HCT116 (cell line): Measurements from ENCODE around the gene SUPT4H1. TPM values are rescaled to one million over a fixed set of nuclear protein-coding genes. Genes with fewer than 3 reads are reported as not detected.

Experiments used
- ATAC-seq: fragments of 200-7000 bp; cut with Tn5 transposase; 2 replicates; pipeline ENCODE4 v1.9.1; 2020; ENCODE audit warnings: mild to moderate bottlenecking, moderate library complexity
- BruUV-seq: library from RNA; stranded (reverse); fragments of 400-500 nt; replicated peaks from 2 replicates; lab custom pipeline; 2021; lab: Mats Ljungman, UMichigan
- CTCF ChIA-PET: fragments of 300-600 bp; sonication (Branson Sonifier 250); formaldehyde crosslinking; loops from one replicate; lab custom pipeline; 2021; ENCODE audit warnings: antibody characterized with exemption; lab: Charles Lee
- POLR2A ChIA-PET: fragments of 300-600, 350-600 bp; sonication (Branson Sonifier 250); formaldehyde crosslinking; loops from one replicate; lab custom pipeline; 2021; ENCODE audit warnings: antibody characterized with exemption; lab: Charles Lee
- RAD21 ChIA-PET, 2 experiments: fragments of 300-600 bp; sonication (Branson Sonifier 250); formaldehyde crosslinking; loops; one replicate each; lab custom pipeline; 2023; ENCODE audit warnings: low total read pairs in 2 of 2; ENCODE audit not compliant: uncharacterized antibody in 2 of 2, unreplicated experiment in 2 of 2, low non-redundant PET in 1 of 2; lab: Charles Lee
- DNase-seq: peaks from one replicate; pipeline ENCODE4 v3.0.0-alpha.2; 2010; ENCODE audit warnings: low read depth, low spot score
- H2AFZ ChIP-seq: fragments of 200-600 bp; shearing (Covaris generic), sonication (generic); 2 replicates; pipeline ENCODE4 v1.6.1; 2017; ENCODE audit warnings: low read depth, mixed run types, mixed read lengths, antibody characterized with exemption, low read length; ENCODE audit not compliant: poor library complexity, severe bottlenecking
- H3K27ac ChIP-seq: 2 replicates; pipeline ENCODE4 v1.5.1; 2012; ENCODE audit warnings: low read depth, low read length
- H3K27me3 ChIP-seq: fragments of 200-600 bp; sonication (generic); 2 replicates; pipeline ENCODE4 v1.6.1; 2016; ENCODE audit warnings: mixed run types, low read length, mixed read lengths; ENCODE audit not compliant: insufficient read depth
- H3K36me3 ChIP-seq, 2 experiments: fragments of 200-500 bp in 1 of 2; fragments of 200-600 bp in 1 of 2; sonication (Bioruptor generic) in 1 of 2; sonication (generic) in 1 of 2; 2 replicates each; pipeline versions ENCODE4 v1.5.1 to v1.6.1; 2014 to 2016; ENCODE audit warnings: low read length in 2 of 2, inconsistent platforms in 1 of 2, mixed read lengths in 1 of 2, mixed run types in 1 of 2; ENCODE audit not compliant: insufficient read depth in 2 of 2, control insufficient read depth in 1 of 2
- H3K4me1 ChIP-seq, 2 experiments: fragments of 200-600 bp in 1 of 2; sonication (generic) in 1 of 2; 2 replicates each; pipeline versions ENCODE4 v1.5.1 to v1.6.1; 2012 to 2017; ENCODE audit warnings: low read length in 2 of 2, inconsistent platforms in 1 of 2, mild to moderate bottlenecking in 1 of 2, mixed read lengths in 1 of 2, mixed run types in 1 of 2, moderate library complexity in 1 of 2; ENCODE audit not compliant: insufficient read depth in 2 of 2, control insufficient read depth in 1 of 2
- H3K4me2 ChIP-seq: fragments of 200-600 bp; sonication (generic); 2 replicates; pipeline ENCODE4 v1.6.1; 2017; ENCODE audit warnings: mixed run types, low read length, mixed read lengths
- H3K4me3 ChIP-seq, 2 experiments: fragments of 200-600 bp in 1 of 2; sonication (generic) in 1 of 2; replicated peaks in 1 of 2; 2 replicates each; pipeline ENCODE4 v1.5.1; 2011 to 2016; ENCODE audit warnings: low read length in 2 of 2, control low read depth in 1 of 2, low read depth in 1 of 2, mild to moderate bottlenecking in 1 of 2, mixed read lengths in 1 of 2, mixed run types in 1 of 2
- H3K79me2 ChIP-seq: fragments of 200-600 bp; sonication (generic); 2 replicates; pipeline ENCODE4 v1.6.1; 2017; ENCODE audit warnings: mild to moderate bottlenecking, mixed run types, low read length, moderate library complexity, mixed read lengths; ENCODE audit not compliant: insufficient read depth
- H3K9ac ChIP-seq: fragments of 200-600 bp; sonication (generic); 2 replicates; pipeline ENCODE4 v1.6.1; 2016; ENCODE audit warnings: low read length, mixed read lengths
- H3K9me2 ChIP-seq: fragments of 200-600 bp; sonication (generic), shearing (Covaris generic); 2 replicates; pipeline ENCODE4 v1.6.1; 2017; ENCODE audit warnings: mixed run types, mild to moderate bottlenecking, moderate library complexity; ENCODE audit not compliant: insufficient read depth
- H3K9me3 ChIP-seq, 2 experiments: fragments of 200-500 bp in 1 of 2; fragments of 200-600 bp in 1 of 2; sonication (Bioruptor generic) in 1 of 2; sonication (generic) in 1 of 2; 2 replicates each; pipeline ENCODE4 v1.6.1; 2014 to 2017; ENCODE audit warnings: low read length in 2 of 2, mixed read lengths in 2 of 2, inconsistent platforms in 1 of 2, low read depth in 1 of 2, mild to moderate bottlenecking in 1 of 2, mixed run types in 1 of 2, moderate library complexity in 1 of 2; ENCODE audit not compliant: control insufficient read depth in 1 of 2, insufficient read depth in 1 of 2
- H4K20me1 ChIP-seq: fragments of 200-600 bp; sonication (generic), shearing (Covaris generic); 2 replicates; pipeline ENCODE4 v1.6.1; 2017; ENCODE audit warnings: mixed run types, mild to moderate bottlenecking, moderate library complexity; ENCODE audit not compliant: insufficient read depth
- CEBPB ChIP-seq: IDR thresholded peaks from 2 replicates; pipeline ENCODE4 v1.6.1; 2012; ENCODE audit warnings: low read depth
- EGR1 ChIP-seq: IDR thresholded peaks from 2 replicates; pipeline ENCODE4 v1.6.1; 2012; ENCODE audit warnings: low read depth
- ELF1 ChIP-seq: IDR thresholded peaks from 2 replicates; pipeline ENCODE4 v1.6.1; 2012; ENCODE audit warnings: low read depth, borderline replicate concordance
- EZH2phosphoT487 ChIP-seq: fragments of 200-600 bp; IDR thresholded peaks from 2 replicates; pipeline ENCODE4 v1.6.1; 2018; ENCODE audit warnings: antibody characterized with exemption, borderline replicate concordance
- MAX ChIP-seq: IDR thresholded peaks from 2 replicates; pipeline ENCODE4 v1.6.1; 2012
- POLR2AphosphoS5 ChIP-seq: IDR thresholded peaks from 2 replicates; pipeline ENCODE4 v1.6.1; 2011; ENCODE audit warnings: mild to moderate bottlenecking, low read depth, low read length, moderate library complexity
- RAD21 ChIP-seq: IDR thresholded peaks from 2 replicates; pipeline ENCODE4 v1.6.1; 2012; ENCODE audit warnings: low read depth, mild to moderate bottlenecking
- REST ChIP-seq: IDR thresholded peaks from 2 replicates; pipeline ENCODE4 v1.6.1; 2012; ENCODE audit warnings: low read depth
- SIN3A ChIP-seq: IDR thresholded peaks from 2 replicates; pipeline ENCODE4 v1.6.1; 2012; ENCODE audit warnings: low read depth
- TCF7L2 ChIP-seq: IDR thresholded peaks from 2 replicates; pipeline ENCODE4 v1.7.0; 2011; ENCODE audit warnings: borderline replicate concordance, inconsistent platforms; ENCODE audit not compliant: insufficient read depth, insufficient read length; ENCODE audit errors: extremely low read depth
- ZBTB33 ChIP-seq: IDR thresholded peaks from 2 replicates; pipeline ENCODE4 v1.6.1; 2011; ENCODE audit warnings: mild to moderate bottlenecking, low read length, moderate library complexity; ENCODE audit not compliant: insufficient replicate concordance; ENCODE audit errors: extremely low read depth
- ZFX ChIP-seq: fragments of 450-650 bp; IDR thresholded peaks from 2 replicates; pipeline ENCODE4 v1.6.1; 2017
- intact Hi-C: fragments of 100-400 bp; cut with micrococcal nuclease; formaldehyde crosslinking; loops from 2 replicates; pipeline ENCODE4 v1.10.0; 2022
- total RNA-seq: library from RNA; stranded (reverse); gene quantifications from one replicate; pipeline ENCODE4 v1.2.1, GENCODE V29; 2021; ENCODE audit not compliant: unreplicated experiment

SUPT4H1 gene
- total RNA-seq, 1 experiment from 2014 or later: 118 TPM

GRCh38 chr17:58362368-58363014, 10.5 kb upstream of the SUPT4H1 start:
- no peaks in the 10 kb centered on the region for H4K20me1 ChIP-seq
- no peaks in the 10 kb centered on the region for H3K27me3 ChIP-seq
- H3K4me1 ChIP-seq: peaks cover 26 to 27% of the 10 kb centered on the region in 2 experiments
- intact Hi-C loops: no loop called here
- H3K27ac ChIP-seq: no peak overlapping the region
- H3K79me2 ChIP-seq: peaks cover 40% of the 10 kb centered on the region
- ChIA-PET CTCF (no interaction called here), RAD21 (no interaction called here), POLR2A (interaction anchor here (1.0 to 4.8 kb wide), 4 partner anchors 10 to 55 kb away, joined by 3 to 13 read pairs (median 4); partner anchors contain the start of genes RNF43 and SUPT4H1)
- no peak overlapping the region for H3K9ac ChIP-seq
- H3K4me2 ChIP-seq: no peak overlapping the region
- H3K36me3 ChIP-seq: peaks cover 41 to 62% of the 10 kb centered on the region in 2 experiments; a peak in 3 of 4 replicates
- H2AFZ ChIP-seq: no peak overlapping the region
- TF ChIP-seq RAD21: no peak
- TF ChIP-seq ZBTB33: no peak
- no peak for TF ChIP-seq CEBPB
- TF ChIP-seq ZFX: no peak
- no peak for TF ChIP-seq EZH2phosphoT487
- no peak for TF ChIP-seq ELF1
- TF ChIP-seq SIN3A: no peak
- no peak for TF ChIP-seq MAX
- no peak for TF ChIP-seq EGR1
- no peak for TF ChIP-seq POLR2AphosphoS5
- TF ChIP-seq REST: no peak
- TF ChIP-seq TCF7L2: no peak
- ATAC-seq: no peak
- BruUV-seq: no TSS peak
- no peak for DNase-seq
- H3K9me2 ChIP-seq: no peaks in the 10 kb centered on the region
- no peak overlapping the region for H3K4me3 ChIP-seq
- no peaks in the 10 kb centered on the region for H3K9me3 ChIP-seq
